ENCODE data around the gene SP7. TPM values are rescaled to one million over a fixed set of nuclear protein-coding genes. Genes with fewer than 3 reads are reported as not detected.
A peak's percentile ranks its signal among the peaks of the same experiment; 100 is the strongest.

SP7 gene
- total and polyA plus RNA-seq, 8 donors: not detected

DNA sequence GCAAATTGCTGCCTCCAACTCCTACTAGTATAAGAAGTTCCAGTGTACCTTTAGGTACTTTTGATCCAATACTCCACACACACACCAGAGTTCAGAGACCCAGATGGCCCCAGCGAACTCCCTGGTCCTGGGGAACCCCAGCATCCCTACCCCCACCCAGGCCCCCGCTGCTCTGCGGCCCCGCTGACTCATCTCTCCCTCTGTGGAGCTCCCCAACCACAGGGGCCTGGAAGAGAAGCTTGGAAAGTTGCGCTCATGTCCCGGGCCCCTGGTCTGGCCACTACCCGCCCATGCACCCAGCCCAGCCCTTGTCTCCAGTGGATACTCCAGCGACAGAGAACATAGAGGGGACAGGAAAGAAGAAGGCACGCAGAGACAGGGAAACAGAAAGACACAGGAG lies 4.2 kb upstream of the SP7 start:
- Histone ChIP-seq H3K4me3 (no peak overlapping the region), H3K27ac (no peak overlapping the region), H3K9me3 (no peaks in the 10 kb centered on the region), H3K4me1 (peaks cover 6 to 13% (median 9%) of the 10 kb centered on the region in 4 donors), H3K36me3 (no peaks in the 10 kb centered on the region), H3K27me3 (peaks cover 0 to 43% (median 22%) of the 10 kb centered on the region in 3 donors)
- no peak for DNase-seq
- intact Hi-C loops (cut with DNase I; ENCODE audit: low total_unique reads): no loop called here
- WGBS, 5 donors: 73 to 84% (median 79%) methylated on average over 9 of the region's 9 CpGs
- no peak for TF ChIP-seq EP300 (IDR thresholded peaks at IDR 0.05)
- TF ChIP-seq POLR2AphosphoS5 (IDR thresholded peaks at IDR 0.05): no peak
- TF ChIP-seq POLR2A (IDR thresholded peaks at IDR 0.05): no peak
- no peak for TF ChIP-seq CTCF (IDR thresholded peaks at IDR 0.05)

GRCh38 chr12:53338916-53339315 lies 2.8 kb upstream of the SP7 start:
- no peak overlapping the region for H3K27ac ChIP-seq
- no peaks in the 10 kb centered on the region for H3K4me1 ChIP-seq
- DNase-seq: peak in 1 of 2 donors; percentile 46
- WGBS, 5 donors: 41 to 75% (median 48%) methylated on average over 3 to 6 of the region's 6 CpGs
- H3K27me3 ChIP-seq: peaks cover 0 to 58% (median 22%) of the 10 kb centered on the region in 3 donors
- no peak overlapping the region for H3K4me3 ChIP-seq
- TF ChIP-seq POLR2AphosphoS5 (IDR thresholded peaks at IDR 0.05) (no peak), EP300 (IDR thresholded peaks at IDR 0.05) (no peak), CTCF (IDR thresholded peaks at IDR 0.05) (no peak), POLR2A (IDR thresholded peaks at IDR 0.05) (no peak)
- H3K9me3 ChIP-seq: no peaks in the 10 kb centered on the region
- intact Hi-C loops (cut with DNase I; ENCODE audit: low total_unique reads): no loop called here
- H3K36me3 ChIP-seq: no peaks in the 10 kb centered on the region

- Histone ChIP-seq H3K4me1 (no peaks in the 10 kb centered on the region), H3K4me3 (no peak overlapping the region), H3K36me3 (no peaks in the 10 kb centered on the region), H3K9me3 (no peaks in the 10 kb centered on the region), H3K27me3 (peaks cover 0 to 67% (median 22%) of the 10 kb centered on the region in 3 donors), H3K27ac (no peak overlapping the region)
- no peak for TF ChIP-seq POLR2AphosphoS5 (IDR thresholded peaks at IDR 0.05)
- no peak for TF ChIP-seq CTCF (IDR thresholded peaks at IDR 0.05)
- TF ChIP-seq POLR2A (IDR thresholded peaks at IDR 0.05): no peak
- TF ChIP-seq EP300 (IDR thresholded peaks at IDR 0.05): no peak
- 27 to 33% (median 31%) methylated on average over 11 of the region's 11 CpGs for WGBS, 5 donors
- intact Hi-C loops (cut with DNase I; ENCODE audit: low total_unique reads): no loop called here
- DNase-seq: no peak
Observed at GRCh38 chr12:53338017-53338416, 1.9 kb upstream of the SP7 start.

- Histone ChIP-seq H3K4me1 (no peaks in the 10 kb centered on the region), H3K27ac (no peak overlapping the region), H3K36me3 (no peaks in the 10 kb centered on the region), H3K9me3 (no peaks in the 10 kb centered on the region), H3K4me3 (no peak overlapping the region), H3K27me3 (peaks cover 0 to 79% (median 22%) of the 10 kb centered on the region in 3 donors)
- intact Hi-C loops (cut with DNase I; ENCODE audit: low total_unique reads): no loop called here
- TF ChIP-seq EP300 (IDR thresholded peaks at IDR 0.05) (no peak), POLR2A (IDR thresholded peaks at IDR 0.05) (no peak), CTCF (IDR thresholded peaks at IDR 0.05) (no peak), POLR2AphosphoS5 (IDR thresholded peaks at IDR 0.05) (no peak)
- DNase-seq: no peak
- WGBS, 5 donors: 71 to 86% (median 78%) methylated on average over 8 of the region's 8 CpGs
Observed at GRCh38 chr12:53334822-53335221, 1.3 kb downstream of the SP7 start.
